HUES6 (cell line): Measurements from ENCODE around the gene CLDND1.

Experiments
- H3K27ac ChIP-seq: 2 replicates; pipeline ENCODE4 v1.7.0; 2013; ENCODE audit warnings: low read depth, mild to moderate bottlenecking, low read length, inconsistent platforms
- H3K27me3 ChIP-seq: 2 replicates; pipeline ENCODE4 v1.6.1; 2013; ENCODE audit warnings: low read length; ENCODE audit not compliant: control insufficient read depth, insufficient read depth
- H3K36me3 ChIP-seq: 2 replicates; pipeline ENCODE4 v1.6.1; 2013; ENCODE audit warnings: low read length; ENCODE audit not compliant: control insufficient read depth, insufficient read depth
- H3K4me1 ChIP-seq: 2 replicates; pipeline ENCODE4 v1.6.1; 2013; ENCODE audit warnings: low read length; ENCODE audit not compliant: control insufficient read depth, insufficient read depth
- H3K4me3 ChIP-seq: 2 replicates; pipeline ENCODE4 v1.5.1; 2013; ENCODE audit warnings: low read depth, low read length
- H3K9ac ChIP-seq: one replicate; pipeline ENCODE4 v1.6.1; 2013; ENCODE audit warnings: mild to moderate bottlenecking, low read length
- H3K9me3 ChIP-seq: 2 replicates; pipeline ENCODE4 v1.6.1; 2013; ENCODE audit warnings: low read depth, low read length; ENCODE audit not compliant: control insufficient read depth, insufficient read depth

Gene CLDND1

GRCh38 chr3:98531622-98532274 is 9.0 kb upstream of the CLDND1 start, which contains the start of gene GPR15:
Gene GPR15, plus strand, starts transcription at chr3:98531978. Its CDS starts 56 bp downstream, at chr3:98532034.
- Histone ChIP-seq H3K27me3 (no peaks in the 10 kb centered on the region), H3K4me1 (no peaks in the 10 kb centered on the region; the same call in 1 of the 2 replicates), H3K9me3 (no peaks in the 10 kb centered on the region), H3K36me3 (no peaks in the 10 kb centered on the region), H3K9ac (no peak within 1 kb of the TSS), H3K4me3 (no peak within 1 kb of the TSS), H3K27ac (no peak within 1 kb of the TSS)

GRCh38 chr3:98530676-98531075 is 8.0 kb upstream of the CLDND1 start:
- no peak overlapping the region for H3K27ac ChIP-seq
- no peak overlapping the region for H3K4me3 ChIP-seq
- no peaks in the 10 kb centered on the region for H3K9me3 ChIP-seq
- no peak overlapping the region for H3K9ac ChIP-seq
- H3K4me1 ChIP-seq = no peaks in the 10 kb centered on the region
- H3K27me3 ChIP-seq = no peaks in the 10 kb centered on the region
- H3K36me3 ChIP-seq = no peaks in the 10 kb centered on the region

DNA sequence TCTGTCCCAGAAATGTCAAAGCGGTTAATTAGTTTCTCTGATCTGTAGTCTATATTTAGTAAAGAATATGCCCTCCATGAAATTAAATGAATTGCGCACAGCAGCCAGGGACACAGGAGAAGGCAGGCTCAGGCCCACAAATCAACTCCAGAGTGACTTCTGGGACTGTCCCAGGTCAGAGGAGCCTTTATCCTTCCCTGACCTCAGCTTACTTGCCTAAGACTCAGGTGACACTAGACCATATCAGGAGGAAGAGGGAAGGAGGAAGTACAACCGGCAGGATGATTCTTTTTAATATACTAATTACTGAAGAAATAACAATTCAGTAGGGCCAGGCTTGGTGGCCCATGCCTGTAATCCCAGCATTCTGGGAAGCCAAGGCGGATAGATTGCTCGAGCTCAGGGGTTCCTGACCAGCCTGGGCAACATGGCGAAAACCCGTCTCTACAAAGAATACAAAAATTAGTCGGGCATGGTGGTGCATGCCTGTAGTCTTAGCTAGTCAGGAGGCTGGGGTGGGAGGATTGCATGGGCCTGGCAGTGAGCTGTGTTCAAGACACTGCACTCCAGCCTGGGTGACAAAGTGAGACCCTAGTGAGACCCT is 7.3 kb upstream of the CLDND1 start:
- Histone ChIP-seq H3K9ac (no peak overlapping the region), H3K27me3 (no peaks in the 10 kb centered on the region), H3K9me3 (no peaks in the 10 kb centered on the region), H3K4me1 (no peaks in the 10 kb centered on the region), H3K36me3 (no peaks in the 10 kb centered on the region), H3K27ac (no peak overlapping the region), H3K4me3 (no peak overlapping the region)

DNA sequence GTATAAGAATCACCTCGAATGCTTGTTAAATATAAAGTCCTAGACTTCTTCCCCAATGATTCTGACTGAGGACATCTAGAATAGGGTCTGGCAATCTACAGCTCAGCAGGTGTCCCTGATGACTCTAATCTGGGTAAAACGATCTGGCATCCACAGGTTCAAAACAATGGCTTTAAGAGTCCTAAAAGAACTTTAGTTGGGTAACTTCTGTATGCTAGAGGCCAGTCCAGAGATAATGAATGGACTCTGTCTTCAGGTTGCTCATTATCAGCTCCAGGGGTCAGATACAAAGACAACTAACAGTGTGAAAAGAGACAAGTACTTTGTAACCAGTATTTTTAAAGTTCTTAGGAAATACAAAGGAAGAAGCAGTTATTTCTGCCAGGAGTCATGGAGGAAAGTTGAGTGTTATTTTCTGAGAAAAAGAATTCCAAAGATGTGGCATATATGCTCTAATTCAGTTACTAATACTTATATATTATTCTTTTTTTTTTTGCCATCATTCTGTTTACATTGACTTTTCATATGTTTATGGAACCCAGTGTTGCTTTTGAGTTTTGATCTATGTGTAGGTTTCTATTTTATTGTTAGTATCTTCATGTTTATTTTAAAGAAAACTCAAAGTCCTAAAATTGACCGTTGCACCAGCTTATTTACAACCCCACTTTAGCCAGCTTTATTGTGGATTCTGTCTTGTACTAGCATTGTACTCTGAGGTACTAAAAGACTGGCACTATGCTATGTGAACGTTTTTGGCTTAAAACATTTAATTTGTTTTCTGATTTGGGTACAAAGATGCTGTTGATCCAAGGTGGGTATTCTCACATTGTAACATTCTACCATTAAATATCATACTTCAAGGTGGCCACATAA is 6.0 kb upstream of the CLDND1 start:
- Histone ChIP-seq H3K27ac (no peak overlapping the region), H3K4me3 (no peak overlapping the region), H3K9me3 (no peaks in the 10 kb centered on the region), H3K36me3 (no peaks in the 10 kb centered on the region), H3K9ac (no peak overlapping the region), H3K27me3 (no peaks in the 10 kb centered on the region), H3K4me1 (no peaks in the 10 kb centered on the region)

GRCh38 chr3:98525494-98525893 is 2.8 kb upstream of the CLDND1 start:
- Histone ChIP-seq H3K4me3 (no peak overlapping the region), H3K9me3 (no peaks in the 10 kb centered on the region), H3K36me3 (peaks cover 7% of the 10 kb centered on the region), H3K9ac (no peak overlapping the region), H3K4me1 (peaks cover 9% of the 10 kb centered on the region; the same call in 1 of the 2 replicates), H3K27me3 (no peaks in the 10 kb centered on the region), H3K27ac (no peak overlapping the region)

DNA sequence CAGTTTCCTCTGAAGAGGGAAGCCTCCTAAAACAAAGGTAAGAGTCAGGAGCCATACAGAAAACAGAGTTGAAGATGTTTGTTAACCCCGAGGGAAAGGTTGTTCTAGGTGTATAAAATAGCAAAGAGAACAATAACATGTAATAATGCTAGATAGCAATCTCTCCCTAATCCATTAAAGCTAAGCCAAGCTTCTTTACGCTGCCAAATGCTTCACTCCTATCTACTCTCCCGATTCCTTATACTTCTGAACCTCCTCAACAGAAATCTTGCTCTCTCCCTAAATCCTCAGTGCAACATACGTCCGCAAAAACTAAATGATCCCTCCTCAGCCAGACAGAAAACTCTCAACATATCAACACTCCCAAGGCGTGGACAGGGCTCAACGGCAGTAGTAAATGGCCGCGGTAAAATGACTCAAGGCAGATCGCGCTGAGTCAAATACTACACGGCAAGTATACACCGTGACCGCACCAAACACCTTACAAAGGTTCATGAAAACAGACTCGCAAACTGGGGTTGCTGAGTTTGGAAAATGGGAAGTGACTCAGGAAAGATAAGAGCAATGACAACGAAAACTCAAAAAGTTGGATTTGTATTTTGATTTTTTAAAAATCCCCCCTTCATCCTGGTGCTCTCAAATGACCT is 682 bp downstream of the CLDND1 start:
- H3K36me3 ChIP-seq = peaks cover 38% of the 10 kb centered on the region
- H3K9ac ChIP-seq = peak overlapping the region; percentile 72
- peak overlapping the region; percentile 66 for H3K27ac ChIP-seq
- peak overlapping the region; percentile 79 for H3K4me3 ChIP-seq
- H3K9me3 ChIP-seq = no peaks in the 10 kb centered on the region
- H3K27me3 ChIP-seq = no peaks in the 10 kb centered on the region
- peaks cover 31% of the 10 kb centered on the region for H3K4me1 ChIP-seq

- Histone ChIP-seq H3K9me3 (no peaks in the 10 kb centered on the region), H3K27ac (no peak overlapping the region), H3K27me3 (no peaks in the 10 kb centered on the region), H3K36me3 (peaks cover 61% of the 10 kb centered on the region), H3K9ac (no peak overlapping the region), H3K4me3 (no peak overlapping the region), H3K4me1 (peaks cover 37% of the 10 kb centered on the region)
Measured at GRCh38 chr3:98519351-98519750, 3.4 kb downstream of the CLDND1 start.

DNA sequence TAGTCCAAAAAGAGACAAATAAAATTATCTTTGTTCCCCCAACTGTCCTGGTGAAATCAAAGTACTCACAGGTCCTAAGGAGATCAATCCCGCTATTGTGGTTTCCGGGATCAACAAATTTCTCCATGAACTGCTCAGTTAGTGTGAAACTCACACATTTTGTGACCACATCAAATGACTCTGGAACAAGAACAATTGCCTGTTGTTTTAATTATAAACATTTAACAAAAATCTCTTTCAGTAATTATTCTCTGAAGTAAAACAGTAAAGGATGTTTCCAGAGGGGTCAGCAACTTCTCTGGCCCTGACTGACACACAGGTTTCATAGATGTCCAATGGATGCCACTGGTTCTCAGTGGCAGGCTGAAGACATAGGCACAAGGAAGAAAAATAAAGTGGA is 3.9 kb downstream of the CLDND1 start:
- peaks cover 37% of the 10 kb centered on the region for H3K4me1 ChIP-seq
- peaks cover 61% of the 10 kb centered on the region for H3K36me3 ChIP-seq
- H3K9ac ChIP-seq = no peak overlapping the region
- no peak overlapping the region for H3K4me3 ChIP-seq
- no peaks in the 10 kb centered on the region for H3K9me3 ChIP-seq
- H3K27me3 ChIP-seq = no peaks in the 10 kb centered on the region
- H3K27ac ChIP-seq = no peak overlapping the region

- no peak overlapping the region for H3K27ac ChIP-seq
- H3K27me3 ChIP-seq = no peaks in the 10 kb centered on the region
- peaks cover 28% of the 10 kb centered on the region for H3K4me1 ChIP-seq
- peaks cover 49% of the 10 kb centered on the region for H3K36me3 ChIP-seq
- no peaks in the 10 kb centered on the region for H3K9me3 ChIP-seq
- H3K4me3 ChIP-seq = no peak overlapping the region
- H3K9ac ChIP-seq = no peak overlapping the region
Measured at GRCh38 chr3:98514948-98515347, 7.8 kb downstream of the CLDND1 start.

- no peak overlapping the region for H3K4me3 ChIP-seq
- H3K4me1 ChIP-seq = peaks cover 22% of the 10 kb centered on the region
- peaks cover 38% of the 10 kb centered on the region for H3K36me3 ChIP-seq
- H3K27ac ChIP-seq = no peak overlapping the region
- no peak overlapping the region for H3K9ac ChIP-seq
- no peaks in the 10 kb centered on the region for H3K27me3 ChIP-seq
- no peaks in the 10 kb centered on the region for H3K9me3 ChIP-seq
Measured at GRCh38 chr3:98513736-98514135, 9.0 kb downstream of the CLDND1 start.
